ENCODE results near the gene C2CD3.

Gene C2CD3

GRCh38 chr11:74015919-74016684, 154.7 kb downstream of the C2CD3 start:
- DNase-seq = no peak

GRCh38 chr11:74014880-74015279, 155.9 kb downstream of the C2CD3 start:
- no peak for DNase-seq

GRCh38 chr11:74013141-74013540, 157.7 kb downstream of the C2CD3 start:
- no peak for DNase-seq

- DNase-seq = no peak
Observed at GRCh38 chr11:74012074-74012809, 158.6 kb downstream of the C2CD3 start.

GRCh38 chr11:74011360-74012073, 159.3 kb downstream of the C2CD3 start:
- no peak for DNase-seq

- no peak for DNase-seq
Observed at GRCh38 chr11:74010306-74011300, 160.2 kb downstream of the C2CD3 start.

GRCh38 chr11:74009675-74010305, 161.0 kb downstream of the C2CD3 start:
- no peak for DNase-seq

- no peak for DNase-seq
Observed at GRCh38 chr11:74009230-74009547, 161.6 kb downstream of the C2CD3 start.

GRCh38 chr11:74008373-74009229, 162.2 kb downstream of the C2CD3 start, which contains the start of gene UCP3:
Gene UCP3, minus strand, starts transcription at chr11:74009085. Its CDS starts 2,043 bp downstream, at chr11:74007042.
- no peak for DNase-seq

- no peak for DNase-seq
Observed at GRCh38 chr11:74007691-74008372, 163.0 kb downstream of the C2CD3 start.

GRCh38 chr11:74006743-74007304, 164.0 kb downstream of the C2CD3 start:
- no peak for DNase-seq

- no peak for DNase-seq
Observed at GRCh38 chr11:74005721-74006517, 164.9 kb downstream of the C2CD3 start.

GRCh38 chr11:74004759-74005615, 165.8 kb downstream of the C2CD3 start:
- no peak for DNase-seq

GRCh38 chr11:74004046-74004695, 166.6 kb downstream of the C2CD3 start:
- no peak for DNase-seq

- DNase-seq = no peak
Observed at GRCh38 chr11:74002832-74003231, 168.0 kb downstream of the C2CD3 start.

- DNase-seq = no peak
Observed at GRCh38 chr11:74001822-74002286, 168.9 kb downstream of the C2CD3 start.

All from NCI-H2081 (cell line).